HG02610 (cell line): ENCODE measurements around the gene KLC1.

ENCODE experiments used
- ATAC-seq: cut with Tn5 transposase; IDR thresholded peaks from one replicate; pipeline ENCODE4 v1.9.1; 2021; ENCODE audit warnings: mild to moderate bottlenecking, moderate library complexity; ENCODE audit not compliant: unreplicated experiment

The KLC1 gene

DNA sequence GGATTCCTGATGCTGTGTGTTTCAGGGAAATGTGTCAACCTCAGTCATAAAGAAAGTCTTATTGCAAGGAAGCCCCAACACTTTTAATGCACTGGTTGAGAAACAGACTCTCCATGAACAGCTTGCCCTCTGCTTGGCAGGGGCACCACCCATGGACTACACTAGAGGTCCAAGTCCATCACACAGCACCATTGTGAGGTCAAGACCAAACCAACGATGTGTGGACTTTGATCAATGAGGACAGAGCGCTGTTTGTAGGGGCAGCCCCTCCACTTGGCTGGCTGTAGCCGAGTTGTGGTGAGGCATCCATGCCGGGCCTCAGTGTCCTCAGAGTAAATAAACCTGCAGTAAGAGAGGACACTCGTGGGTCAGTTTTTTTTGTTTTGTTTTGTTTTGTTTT, 116.4 kb downstream of the KLC1 start:
- ATAC-seq, result no peak

DNA sequence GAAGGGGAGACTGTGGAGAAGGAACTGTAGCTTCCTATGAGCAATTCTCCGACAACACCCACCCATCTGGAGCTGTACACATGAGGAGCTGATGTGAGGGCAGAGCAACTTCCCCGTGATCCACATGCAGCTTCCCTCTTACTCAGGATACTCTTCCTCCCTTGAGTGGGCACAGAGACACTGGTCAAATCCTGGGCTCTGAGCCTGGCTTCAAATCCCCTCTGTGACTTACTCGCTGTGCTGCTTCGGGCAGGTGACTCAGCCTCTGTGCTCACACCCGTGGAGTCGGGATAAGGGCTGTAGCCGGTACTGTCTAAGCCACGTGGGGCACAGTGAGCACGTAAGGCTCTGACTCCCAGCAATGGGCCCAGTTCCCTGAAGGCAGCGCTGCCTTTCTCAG, 117.7 kb downstream of the KLC1 start:
- no peak for ATAC-seq

DNA sequence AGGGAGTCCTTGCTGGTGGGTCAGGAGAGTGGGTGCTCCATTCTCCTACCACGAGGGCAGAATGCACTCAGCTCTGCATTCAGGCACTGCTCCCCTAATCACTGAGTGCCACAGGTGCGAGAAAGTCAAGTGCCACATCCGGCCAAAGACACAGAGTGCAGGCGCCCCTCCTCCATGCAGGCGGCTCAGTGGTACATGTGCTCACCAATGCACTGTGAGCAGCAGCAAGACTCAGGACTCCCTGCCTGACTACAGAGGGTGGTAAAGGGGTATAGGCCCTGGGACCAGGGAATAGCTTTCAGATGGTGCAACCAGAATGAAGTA, 119.5 kb downstream of the KLC1 start:
- ATAC-seq, result no peak

DNA sequence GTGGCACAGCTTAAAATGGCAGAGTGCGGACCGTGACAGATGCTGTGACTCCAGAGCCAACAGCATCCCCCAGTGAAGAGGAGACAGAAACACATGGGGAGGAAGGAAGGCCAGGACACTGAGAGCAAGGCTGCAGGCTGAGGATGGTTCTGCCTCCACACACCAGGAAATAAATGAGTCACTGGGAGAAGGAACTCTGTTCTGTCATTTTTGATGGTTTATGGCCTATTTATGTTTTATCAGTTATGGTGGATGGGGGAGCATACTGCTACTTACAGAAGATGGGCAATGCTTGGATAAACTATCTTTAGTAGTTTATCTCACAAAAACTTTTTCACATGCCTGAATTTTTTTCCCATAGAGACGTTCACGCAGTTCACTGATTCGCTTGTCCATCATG, 120.4 kb downstream of the KLC1 start:
- ATAC-seq, result no peak

DNA sequence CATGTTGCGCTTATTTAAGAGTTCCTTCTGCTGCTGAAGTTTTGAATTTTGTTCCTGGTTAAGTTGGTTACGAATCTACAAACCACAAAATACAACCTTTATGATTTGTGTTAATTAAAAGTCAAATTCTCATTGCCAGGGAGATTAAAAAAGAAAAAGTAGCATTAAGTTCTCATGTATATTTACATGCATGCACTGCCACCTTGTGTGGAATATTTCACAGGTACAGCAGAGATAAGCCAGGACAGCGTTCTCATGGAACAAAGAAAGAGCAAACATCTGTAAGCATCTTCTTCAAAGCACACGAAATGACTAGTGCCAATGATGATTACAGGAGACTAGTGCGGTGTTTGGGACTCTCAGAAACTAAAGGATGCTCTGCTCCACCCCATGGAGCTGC, 120.8 kb downstream of the KLC1 start:
- ATAC-seq, result no peak
